ENCODE measurements around the gene UNC45A. TPM values are rescaled to one million over a fixed set of nuclear protein-coding genes. Genes with fewer than 3 reads are reported as not detected.

UNC45A gene
- total RNA-seq, 1 donor from 2014 or later: 56.2 TPM

DNA sequence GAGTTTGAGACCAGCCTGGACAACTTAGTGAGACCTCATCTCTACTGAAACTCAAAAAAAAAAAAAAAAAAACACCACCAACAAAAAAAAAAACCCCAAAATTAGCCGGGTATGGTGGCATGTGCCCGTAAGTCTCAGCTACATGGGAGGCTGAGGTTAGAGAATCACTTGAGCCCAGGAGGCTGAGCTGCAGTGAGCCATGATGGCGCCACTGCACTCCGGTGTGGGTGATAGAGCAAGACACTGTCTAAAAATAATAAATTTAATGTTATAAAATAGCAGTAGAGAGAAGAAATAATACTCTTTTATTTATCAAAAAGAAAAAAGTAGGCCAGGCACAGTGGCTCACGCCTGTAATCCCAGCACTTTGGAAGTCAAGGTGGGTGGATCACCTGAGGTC, 37.0 kb downstream of the UNC45A start:
- no peaks in the 10 kb centered on the region for H3K79me2 ChIP-seq (ENCODE audit: insufficient read depth, low read length)
- H3K27me3 Mint-ChIP-seq (ENCODE audit: low read depth, unreplicated experiment): no peaks in the 10 kb centered on the region
- no peak overlapping the region for H3K4me3 Mint-ChIP-seq (ENCODE audit: unreplicated experiment)
- DNase-seq (ENCODE audit: low read depth): no peak
- H3K9ac ChIP-seq (ENCODE audit: low read length): no peak overlapping the region
- FAIRE-seq: no peak
- H3K4me1 ChIP-seq (ENCODE audit: insufficient read depth, low read length): no peaks in the 10 kb centered on the region
- TF ChIP-seq EZH2 (IDR thresholded peaks at IDR 0.05; ENCODE audit: insufficient read depth, low read length): no peak
- TF ChIP-seq, protein P1, sequence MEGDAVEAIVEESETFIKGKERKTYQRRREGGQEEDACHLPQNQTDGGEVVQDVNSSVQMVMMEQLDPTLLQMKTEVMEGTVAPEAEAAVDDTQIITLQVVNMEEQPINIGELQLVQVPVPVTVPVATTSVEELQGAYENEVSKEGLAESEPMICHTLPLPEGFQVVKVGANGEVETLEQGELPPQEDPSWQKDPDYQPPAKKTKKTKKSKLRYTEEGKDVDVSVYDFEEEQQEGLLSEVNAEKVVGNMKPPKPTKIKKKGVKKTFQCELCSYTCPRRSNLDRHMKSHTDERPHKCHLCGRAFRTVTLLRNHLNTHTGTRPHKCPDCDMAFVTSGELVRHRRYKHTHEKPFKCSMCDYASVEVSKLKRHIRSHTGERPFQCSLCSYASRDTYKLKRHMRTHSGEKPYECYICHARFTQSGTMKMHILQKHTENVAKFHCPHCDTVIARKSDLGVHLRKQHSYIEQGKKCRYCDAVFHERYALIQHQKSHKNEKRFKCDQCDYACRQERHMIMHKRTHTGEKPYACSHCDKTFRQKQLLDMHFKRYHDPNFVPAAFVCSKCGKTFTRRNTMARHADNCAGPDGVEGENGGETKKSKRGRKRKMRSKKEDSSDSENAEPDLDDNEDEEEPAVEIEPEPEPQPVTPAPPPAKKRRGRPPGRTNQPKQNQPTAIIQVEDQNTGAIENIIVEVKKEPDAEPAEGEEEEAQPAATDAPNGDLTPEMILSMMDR (IDR thresholded peaks at IDR 0.05; ENCODE audit: insufficient read depth, low read depth, low read length): no peak
- H3K4me2 ChIP-seq (ENCODE audit: low read length): no peak overlapping the region
- H2AFZ ChIP-seq (ENCODE audit: low read depth, low read length): no peak overlapping the region
- peaks cover 1% of the 10 kb centered on the region for H3K36me3 Mint-ChIP-seq (ENCODE audit: low read depth, unreplicated experiment)
- no peaks in the 10 kb centered on the region for H3K27me3 ChIP-seq (ENCODE audit: insufficient read depth, low read length)
- H3K9me3 ChIP-seq (ENCODE audit: insufficient read depth, low read depth, low read length): no peaks in the 10 kb centered on the region
- peaks cover 38% of the 10 kb centered on the region for H3K36me3 ChIP-seq (ENCODE audit: insufficient read depth, low read length)
- H3K27ac ChIP-seq (ENCODE audit: low read depth, low read length): no peak overlapping the region
- H3K4me3 ChIP-seq (ENCODE audit: insufficient read depth, low read depth, low read length): no peak overlapping the region
- no peaks in the 10 kb centered on the region for H3K4me1 Mint-ChIP-seq (ENCODE audit: low read depth, unreplicated experiment)
- peaks cover 5% of the 10 kb centered on the region for H4K20me1 ChIP-seq (ENCODE audit: insufficient read depth, low read length)
- H3K9me3 Mint-ChIP-seq (ENCODE audit: unreplicated experiment): no peaks in the 10 kb centered on the region
- no peak overlapping the region for H3K27ac Mint-ChIP-seq (ENCODE audit: unreplicated experiment)

DNA sequence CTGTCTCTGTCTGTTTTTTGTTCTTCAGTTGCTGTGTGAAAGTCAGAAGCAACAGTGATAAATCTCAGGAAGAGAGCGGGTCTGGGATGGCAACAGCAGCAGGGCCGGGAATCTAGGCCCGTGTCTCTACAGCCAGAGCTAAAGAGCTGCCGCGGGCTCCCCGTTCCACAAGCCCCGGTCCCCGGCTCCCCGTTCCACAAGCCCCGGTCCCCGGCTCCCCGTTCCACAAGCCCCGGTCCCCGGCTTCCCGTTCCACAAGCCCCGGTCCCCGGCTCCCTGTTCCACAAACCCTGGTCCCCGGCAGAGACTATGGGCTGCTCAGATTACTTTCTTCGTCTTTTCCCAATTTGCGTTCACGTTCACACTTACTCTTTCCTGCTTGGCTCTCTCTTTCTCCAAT, 39.1 kb downstream of the UNC45A start:
- Histone ChIP-seq H3K4me2 (ENCODE audit: low read length) (no peak overlapping the region), H3K27me3 (ENCODE audit: insufficient read depth, low read length) (no peaks in the 10 kb centered on the region), H3K27ac (ENCODE audit: low read depth, low read length) (no peak overlapping the region), H3K36me3 (ENCODE audit: insufficient read depth, low read length) (peaks cover 26% of the 10 kb centered on the region), H3K79me2 (ENCODE audit: insufficient read depth, low read length) (no peaks in the 10 kb centered on the region), H3K4me3 (ENCODE audit: insufficient read depth, low read depth, low read length) (no peak overlapping the region), H4K20me1 (ENCODE audit: insufficient read depth, low read length) (no peaks in the 10 kb centered on the region), H3K9ac (ENCODE audit: low read length) (no peak overlapping the region), H3K9me3 (ENCODE audit: insufficient read depth, low read depth, low read length) (no peaks in the 10 kb centered on the region), H2AFZ (ENCODE audit: low read depth, low read length) (no peak overlapping the region), H3K4me1 (ENCODE audit: insufficient read depth, low read length) (no peaks in the 10 kb centered on the region)
- TF ChIP-seq EZH2 (IDR thresholded peaks at IDR 0.05; ENCODE audit: insufficient read depth, low read length): no peak
- TF ChIP-seq, protein P1 (IDR thresholded peaks at IDR 0.05; ENCODE audit: insufficient read depth, low read depth, low read length): no peak
- Mint-ChIP-seq H3K4me3 (ENCODE audit: unreplicated experiment) (no peak overlapping the region), H3K4me1 (ENCODE audit: low read depth, unreplicated experiment) (no peaks in the 10 kb centered on the region), H3K27me3 (ENCODE audit: low read depth, unreplicated experiment) (no peaks in the 10 kb centered on the region), H3K27ac (ENCODE audit: unreplicated experiment) (no peak overlapping the region), H3K9me3 (ENCODE audit: unreplicated experiment) (no peaks in the 10 kb centered on the region), H3K36me3 (ENCODE audit: low read depth, unreplicated experiment) (no peaks in the 10 kb centered on the region)
- DNase-seq (ENCODE audit: low read depth) (no peak), FAIRE-seq (no peak)

DNA sequence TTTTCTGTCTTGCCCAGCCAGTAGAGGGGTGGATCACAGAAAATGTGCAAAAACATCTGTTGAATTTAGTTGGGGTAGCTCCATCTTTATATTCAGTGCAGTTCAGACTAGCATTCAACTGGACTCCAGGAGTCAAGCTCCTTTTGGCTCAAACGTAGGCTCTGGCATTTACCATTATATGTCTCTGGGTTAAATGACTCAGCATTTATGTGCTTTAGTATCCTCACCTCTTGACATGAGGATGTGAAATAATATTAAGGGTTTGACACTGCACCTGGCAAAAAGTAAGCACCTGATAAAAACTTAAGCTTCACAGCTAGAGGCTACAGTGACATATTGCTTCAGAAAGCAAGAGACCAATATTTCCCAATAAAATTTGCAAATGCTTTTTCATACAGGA, 44.5 kb downstream of the UNC45A start:
- Mint-ChIP-seq H3K27ac (ENCODE audit: unreplicated experiment) (no peak overlapping the region), H3K4me3 (ENCODE audit: unreplicated experiment) (no peak overlapping the region), H3K4me1 (ENCODE audit: low read depth, unreplicated experiment) (peaks cover 5% of the 10 kb centered on the region), H3K27me3 (ENCODE audit: low read depth, unreplicated experiment) (no peaks in the 10 kb centered on the region), H3K36me3 (ENCODE audit: low read depth, unreplicated experiment) (no peaks in the 10 kb centered on the region), H3K9me3 (ENCODE audit: unreplicated experiment) (no peaks in the 10 kb centered on the region)
- peaks cover 16% of the 10 kb centered on the region for H3K79me2 ChIP-seq (ENCODE audit: insufficient read depth, low read length)
- no peak overlapping the region for H2AFZ ChIP-seq (ENCODE audit: low read depth, low read length)
- no peak overlapping the region for H3K27ac ChIP-seq (ENCODE audit: low read depth, low read length)
- H3K4me3 ChIP-seq (ENCODE audit: insufficient read depth, low read depth, low read length): no peak overlapping the region
- H3K9me3 ChIP-seq (ENCODE audit: insufficient read depth, low read depth, low read length): no peaks in the 10 kb centered on the region
- FAIRE-seq (no peak), DNase-seq (ENCODE audit: low read depth) (no peak)
- no peaks in the 10 kb centered on the region for H3K27me3 ChIP-seq (ENCODE audit: insufficient read depth, low read length)
- TF ChIP-seq, protein P1 (IDR thresholded peaks at IDR 0.05; ENCODE audit: insufficient read depth, low read depth, low read length): no peak
- no peak for TF ChIP-seq EZH2 (IDR thresholded peaks at IDR 0.05; ENCODE audit: insufficient read depth, low read length)
- no peaks in the 10 kb centered on the region for H4K20me1 ChIP-seq (ENCODE audit: insufficient read depth, low read length)
- H3K9ac ChIP-seq (ENCODE audit: low read length): no peak overlapping the region
- H3K36me3 ChIP-seq (ENCODE audit: insufficient read depth, low read length): peaks cover 39% of the 10 kb centered on the region
- no peak overlapping the region for H3K4me2 ChIP-seq (ENCODE audit: low read length)
- no peaks in the 10 kb centered on the region for H3K4me1 ChIP-seq (ENCODE audit: insufficient read depth, low read length)

All from astrocyte (in vitro differentiated cells and primary cell).